Ishikawa (cell line): ENCODE data around the gene SLC37A3.
A peak's percentile ranks its signal among the peaks of the same experiment; 100 is the strongest.

Experiments
- CEBPB ChIP-seq: IDR thresholded peaks from 2 replicates; pipeline ENCODE4 v1.6.1; 2012
- CREB1 ChIP-seq: IDR thresholded peaks from 2 replicates; pipeline ENCODE4 v1.6.1; 2012; ENCODE audit warnings: low read depth
- EGR1 ChIP-seq: IDR thresholded peaks from 2 replicates; pipeline ENCODE4 v1.6.1; 2012
- EP300 ChIP-seq: IDR thresholded peaks from 2 replicates; pipeline ENCODE4 v1.6.1; 2012; ENCODE audit warnings: borderline replicate concordance
- FOXM1 ChIP-seq: IDR thresholded peaks from 2 replicates; pipeline ENCODE4 v1.6.1; 2012; ENCODE audit warnings: low read depth, borderline replicate concordance
- NFIC ChIP-seq: IDR thresholded peaks from 2 replicates; pipeline ENCODE4 v1.6.1; 2012
- RAD21 ChIP-seq: IDR thresholded peaks from 2 replicates; pipeline ENCODE4 v1.6.1; 2012; ENCODE audit warnings: low read depth
- REST ChIP-seq: IDR thresholded peaks from 2 replicates; pipeline ENCODE4 v1.6.1; 2012; ENCODE audit warnings: low read depth, mild to moderate bottlenecking
- TAF1 ChIP-seq: IDR thresholded peaks from 2 replicates; pipeline ENCODE4 v1.6.1; 2012; ENCODE audit warnings: low read depth, mild to moderate bottlenecking
- TCF12 ChIP-seq: IDR thresholded peaks from 2 replicates; pipeline ENCODE4 v1.6.1; 2012; ENCODE audit warnings: low read depth
- TEAD4 ChIP-seq: IDR thresholded peaks from 2 replicates; pipeline ENCODE4 v1.6.1; 2012
- YY1 ChIP-seq: IDR thresholded peaks from 2 replicates; pipeline ENCODE4 v1.6.1; 2012; ENCODE audit warnings: low read depth
- ZBTB7A ChIP-seq: IDR thresholded peaks from 2 replicates; pipeline ENCODE4 v1.6.1; 2012; ENCODE audit warnings: low read depth
- TF ChIP-seq, protein P1 (sequence below): IDR thresholded peaks from 2 replicates; pipeline ENCODE4 v1.6.1; 2012
- TF ChIP-seq, protein P2 (sequence below): IDR thresholded peaks from 2 replicates; pipeline ENCODE4 v1.6.1; 2012

SLC37A3 gene

GRCh38 chr7:140342727-140343514 lies 55.4 kb downstream of the SLC37A3 start:
- TF ChIP-seq RAD21 (peak; percentile 49), EP300 (no peak), YY1 (no peak), FOXM1 (no peak), TCF12 (no peak), ZBTB7A (no peak), CREB1 (no peak), REST (no peak)
- TF ChIP-seq, protein P1, sequence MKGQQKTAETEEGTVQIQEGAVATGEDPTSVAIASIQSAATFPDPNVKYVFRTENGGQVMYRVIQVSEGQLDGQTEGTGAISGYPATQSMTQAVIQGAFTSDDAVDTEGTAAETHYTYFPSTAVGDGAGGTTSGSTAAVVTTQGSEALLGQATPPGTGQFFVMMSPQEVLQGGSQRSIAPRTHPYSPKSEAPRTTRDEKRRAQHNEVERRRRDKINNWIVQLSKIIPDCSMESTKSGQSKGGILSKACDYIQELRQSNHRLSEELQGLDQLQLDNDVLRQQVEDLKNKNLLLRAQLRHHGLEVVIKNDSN = no peak

GRCh38 chr7:140334341-140335057 lies 63.8 kb downstream of the SLC37A3 start:
- no peak for TF ChIP-seq RAD21
- TF ChIP-seq TCF12 = no peak
- TF ChIP-seq TAF1 = no peak
- no peak for TF ChIP-seq NFIC
- TF ChIP-seq ZBTB7A = no peak
- no peak for TF ChIP-seq YY1
- TF ChIP-seq, protein P2, sequence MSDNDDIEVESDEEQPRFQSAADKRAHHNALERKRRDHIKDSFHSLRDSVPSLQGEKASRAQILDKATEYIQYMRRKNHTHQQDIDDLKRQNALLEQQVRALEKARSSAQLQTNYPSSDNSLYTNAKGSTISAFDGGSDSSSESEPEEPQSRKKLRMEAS = no peak
- TF ChIP-seq, protein P1 = no peak
- no peak for TF ChIP-seq REST
- TF ChIP-seq CEBPB = no peak
- TF ChIP-seq TEAD4 = no peak
- no peak for TF ChIP-seq FOXM1
- TF ChIP-seq CREB1 = no peak
- no peak for TF ChIP-seq EGR1
- no peak for TF ChIP-seq EP300

- TF ChIP-seq TAF1 (no peak), TCF12 (no peak), FOXM1 (no peak), EGR1 (no peak), EP300 (no peak), TEAD4 (no peak), ZBTB7A (no peak), REST (no peak), CEBPB (no peak), RAD21 (no peak)
- TF ChIP-seq, protein P2 = no peak
- TF ChIP-seq, protein P1 = no peak
These were observed 64.6 kb downstream of the SLC37A3 start for GRCh38 chr7:140333686-140334085.
